WI38 (cell line): Measurements from ENCODE around the gene SLC22A25.
"Not testable (repeated sequence)": the region's sequence is repeated elsewhere in the genome, so short reads cannot be mapped to it uniquely, and the experiment has no call there.

Experiments
- H3K4me3 ChIP-seq: 2 replicates; pipeline ENCODE4 v1.5.1; 2011; ENCODE audit warnings: low read depth, mild to moderate bottlenecking, control low read depth, low read length
- TF ChIP-seq, protein P1 (sequence below): IDR thresholded peaks from 2 replicates; pipeline ENCODE4 v1.5.1; 2012; ENCODE audit warnings: low read depth, mild to moderate bottlenecking, control low read depth, low read length

The SLC22A25 gene

DNA sequence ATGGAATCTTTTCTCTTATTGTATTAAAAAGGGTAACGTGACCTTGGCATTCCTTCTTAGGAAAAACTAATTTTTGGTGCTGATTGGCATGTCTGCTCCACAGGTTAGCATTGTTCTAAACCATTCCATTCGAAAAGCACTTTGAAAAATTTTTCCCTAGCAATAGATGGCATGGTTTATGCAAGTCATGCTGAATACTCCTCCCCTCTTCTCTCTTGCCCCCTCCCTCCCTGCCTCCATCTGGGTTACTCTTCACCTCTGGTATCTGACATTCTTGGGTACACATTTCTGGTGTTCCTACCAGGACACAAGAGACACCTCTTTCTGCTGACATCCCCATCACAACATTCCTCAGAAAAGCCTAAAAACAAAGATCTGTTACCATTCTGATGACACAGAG is 1.5 kb upstream of the SLC22A25 start:
- no peak overlapping the region for H3K4me3 ChIP-seq
- TF ChIP-seq, protein P1, sequence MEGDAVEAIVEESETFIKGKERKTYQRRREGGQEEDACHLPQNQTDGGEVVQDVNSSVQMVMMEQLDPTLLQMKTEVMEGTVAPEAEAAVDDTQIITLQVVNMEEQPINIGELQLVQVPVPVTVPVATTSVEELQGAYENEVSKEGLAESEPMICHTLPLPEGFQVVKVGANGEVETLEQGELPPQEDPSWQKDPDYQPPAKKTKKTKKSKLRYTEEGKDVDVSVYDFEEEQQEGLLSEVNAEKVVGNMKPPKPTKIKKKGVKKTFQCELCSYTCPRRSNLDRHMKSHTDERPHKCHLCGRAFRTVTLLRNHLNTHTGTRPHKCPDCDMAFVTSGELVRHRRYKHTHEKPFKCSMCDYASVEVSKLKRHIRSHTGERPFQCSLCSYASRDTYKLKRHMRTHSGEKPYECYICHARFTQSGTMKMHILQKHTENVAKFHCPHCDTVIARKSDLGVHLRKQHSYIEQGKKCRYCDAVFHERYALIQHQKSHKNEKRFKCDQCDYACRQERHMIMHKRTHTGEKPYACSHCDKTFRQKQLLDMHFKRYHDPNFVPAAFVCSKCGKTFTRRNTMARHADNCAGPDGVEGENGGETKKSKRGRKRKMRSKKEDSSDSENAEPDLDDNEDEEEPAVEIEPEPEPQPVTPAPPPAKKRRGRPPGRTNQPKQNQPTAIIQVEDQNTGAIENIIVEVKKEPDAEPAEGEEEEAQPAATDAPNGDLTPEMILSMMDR: no peak

DNA sequence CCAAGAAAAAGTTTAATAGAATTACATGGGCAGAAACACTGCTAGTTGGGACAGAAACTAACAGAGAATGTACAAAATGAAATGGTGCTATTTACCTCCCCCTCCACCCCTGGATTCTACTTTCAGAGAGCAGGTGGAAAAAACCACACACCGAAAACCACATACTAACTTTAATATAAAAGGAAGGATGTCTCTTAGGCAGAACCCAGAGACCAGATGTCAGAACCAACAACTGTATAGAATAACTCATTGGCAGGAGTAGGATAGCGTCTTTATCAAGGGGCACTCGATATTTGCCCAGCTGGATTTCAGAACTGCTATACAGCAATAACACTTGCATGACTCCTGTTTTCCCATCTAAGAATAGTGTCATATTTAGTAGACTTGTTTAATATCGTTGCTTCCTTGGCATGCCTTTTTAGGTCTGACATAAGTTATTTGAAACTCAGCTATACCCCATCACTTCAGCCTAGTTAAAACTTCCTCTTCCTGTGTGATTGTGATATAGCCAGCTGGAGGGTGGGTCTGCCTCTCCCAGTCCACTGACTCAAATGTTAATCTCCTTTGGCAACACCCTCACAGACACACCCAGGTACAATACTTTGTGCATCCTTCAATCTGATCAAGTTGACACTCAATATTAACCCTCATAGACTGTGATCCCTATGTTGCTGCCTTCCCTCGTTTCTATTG is 1.2 kb downstream of the SLC22A25 start:
- H3K4me3 ChIP-seq: no peak overlapping the region
- TF ChIP-seq, protein P1: no peak

DNA sequence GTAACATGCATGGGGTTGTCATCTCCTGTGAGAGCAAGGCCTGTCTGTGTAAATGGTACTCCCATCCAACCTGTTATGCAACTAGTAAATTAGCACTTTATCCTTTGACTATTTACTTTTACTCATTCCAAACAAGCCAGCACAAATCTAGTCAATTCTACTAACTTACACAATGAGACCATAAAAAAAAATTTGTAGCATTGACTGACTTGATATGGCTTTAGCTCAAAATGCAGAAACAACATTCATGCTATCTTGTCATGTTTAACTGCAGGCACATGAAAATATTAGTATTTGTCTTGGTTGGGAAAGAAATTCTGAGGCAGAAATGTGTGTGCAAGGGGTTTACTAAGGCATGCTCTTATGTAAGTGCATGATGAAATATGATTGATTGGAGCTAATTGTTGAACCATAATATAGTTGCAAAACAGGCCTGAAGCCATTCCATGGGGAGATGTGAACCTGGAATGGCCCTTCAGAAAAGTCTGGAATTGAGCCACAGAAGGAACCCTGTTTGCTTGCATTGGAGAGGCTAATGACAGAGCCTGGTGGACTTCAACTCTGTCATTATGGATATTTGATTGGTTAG is 2.5 kb downstream of the SLC22A25 start:
- H3K4me3 ChIP-seq: no peak overlapping the region
- TF ChIP-seq, protein P1: no peak

DNA sequence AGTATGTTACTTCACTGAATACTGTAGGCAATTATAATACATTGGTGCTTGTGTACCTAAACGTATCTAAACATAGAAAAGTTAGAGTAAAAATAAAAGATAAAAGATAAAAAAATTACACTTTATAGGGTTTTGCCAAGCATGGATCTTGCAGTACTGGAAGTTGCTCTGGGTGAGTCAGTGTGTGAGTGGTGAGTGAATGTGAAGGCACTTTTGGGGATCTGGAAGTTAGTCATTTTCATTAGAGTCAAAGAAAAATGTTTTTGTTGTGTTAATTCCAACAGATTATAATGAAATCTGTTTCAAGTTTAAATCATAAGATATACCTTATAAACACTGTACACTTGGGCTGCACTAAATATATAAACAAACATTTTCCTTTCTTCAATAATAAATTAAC is 3.3 kb downstream of the SLC22A25 start:
- TF ChIP-seq, protein P1: no peak
- no peak overlapping the region for H3K4me3 ChIP-seq

DNA sequence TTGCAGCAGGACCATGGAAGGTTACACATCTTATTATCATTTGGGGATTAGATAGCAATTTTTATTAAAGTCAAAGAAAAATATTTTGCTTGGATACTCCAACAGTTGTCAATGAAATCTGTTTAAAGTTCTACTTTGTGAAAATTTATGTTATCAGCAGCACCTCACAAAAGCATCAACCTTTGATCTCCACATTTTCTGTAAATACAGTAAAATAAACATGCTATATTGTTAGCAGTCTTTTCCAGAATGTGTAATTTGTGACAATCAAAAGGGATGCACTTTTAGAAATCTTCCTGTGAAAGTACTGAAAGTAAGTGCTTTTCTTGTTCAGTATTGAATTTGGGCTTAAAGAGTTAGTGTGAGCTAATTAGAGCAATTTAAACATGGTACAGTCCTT is 4.1 kb downstream of the SLC22A25 start:
- TF ChIP-seq, protein P1: no peak
- H3K4me3 ChIP-seq: no peak overlapping the region

DNA sequence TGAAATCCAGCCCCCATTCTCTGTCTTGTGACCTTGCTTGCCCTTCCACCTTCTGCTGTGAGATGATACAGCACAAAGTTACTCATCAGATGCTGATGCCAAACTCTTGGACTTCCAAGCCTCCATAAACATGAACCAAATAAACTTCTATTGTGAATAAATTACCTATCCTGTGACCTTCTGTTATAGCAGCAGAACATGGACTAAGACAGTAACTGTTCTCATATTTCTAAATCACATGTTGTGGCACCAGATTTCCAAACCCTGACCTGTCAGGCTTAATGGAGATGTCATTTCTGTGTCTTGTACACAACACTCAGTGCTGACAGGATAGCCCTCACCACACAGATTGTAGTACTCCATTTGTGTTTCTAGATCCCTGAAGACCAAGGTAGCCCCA is 6.0 kb downstream of the SLC22A25 start:
- TF ChIP-seq, protein P1: no peak
- H3K4me3 ChIP-seq: no peak overlapping the region

DNA sequence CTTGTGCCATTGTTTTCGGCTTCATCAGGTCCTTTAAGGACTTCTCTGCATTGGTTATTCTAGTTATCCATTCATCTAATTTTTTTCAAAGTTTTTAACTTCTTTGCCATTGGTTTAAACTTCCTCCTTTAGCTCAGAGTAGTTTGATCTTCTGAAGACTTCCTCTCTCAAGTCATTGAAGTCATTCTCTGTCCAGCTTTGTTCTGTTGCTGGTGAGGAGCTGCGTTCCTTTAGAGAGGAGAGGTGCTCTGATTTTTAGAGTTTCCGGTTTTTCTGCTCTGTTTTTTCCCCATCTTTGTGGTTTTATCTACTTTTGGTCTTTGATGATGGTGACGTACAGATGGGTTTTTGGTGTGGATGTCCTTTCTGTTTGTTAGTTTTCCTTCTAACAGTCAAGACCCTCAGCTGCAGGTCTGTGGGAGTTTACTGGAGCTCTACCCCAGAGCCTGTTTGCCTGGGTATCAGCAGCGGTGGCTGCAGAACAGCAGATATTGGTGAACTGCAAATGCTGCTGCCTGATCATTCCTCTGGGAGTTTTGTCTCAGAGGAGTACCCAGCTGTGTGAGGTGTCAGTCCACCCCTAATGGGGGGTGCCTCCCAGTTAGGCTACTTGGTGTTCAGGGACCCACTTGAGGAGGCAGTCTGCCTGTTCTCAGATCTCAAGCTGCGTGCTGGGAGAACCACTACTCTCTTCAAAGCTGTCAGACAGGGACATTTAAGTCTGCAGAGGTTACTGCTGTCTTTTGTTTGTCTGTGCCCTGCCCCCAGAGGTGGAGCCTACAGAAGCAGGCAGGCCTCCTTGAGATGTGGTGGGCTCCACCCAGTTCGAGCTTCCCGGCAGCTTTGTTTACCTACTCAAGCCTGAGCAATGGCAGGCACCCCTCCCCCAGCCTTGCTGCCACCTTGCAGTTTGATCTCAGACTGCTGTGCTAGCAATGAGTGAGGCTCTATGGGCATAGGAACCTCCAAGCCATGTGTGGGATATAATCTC is 7.6 kb downstream of the SLC22A25 start:
- not testable (repeated sequence) for H3K4me3 ChIP-seq
